SH-SY5Y (cell line): ENCODE results near the gene SCYL2.

Experiments
- GATA2 ChIP-seq: IDR thresholded peaks from 2 replicates; pipeline ENCODE4 v1.6.1; 2011; ENCODE audit warnings: mild to moderate bottlenecking, low read depth, low read length
- GATA3 ChIP-seq: IDR thresholded peaks from 2 replicates; pipeline ENCODE4 v1.6.1; 2011; ENCODE audit warnings: low read depth, mild to moderate bottlenecking, low read length, moderate library complexity

The SCYL2 gene

GRCh38 chr12:100348657-100349454, 81.9 kb downstream of the SCYL2 start:
- TF ChIP-seq GATA3 (no peak), GATA2 (no peak)

- no peak for TF ChIP-seq GATA2
- TF ChIP-seq GATA3 = no peak
Observed at GRCh38 chr12:100356644-100357223, 89.8 kb downstream of the SCYL2 start, which contains the start of gene SLC17A8. Gene SLC17A8, plus strand, starts transcription at chr12:100357074. Its CDS starts 318 bp downstream, at chr12:100357392.

- no peak for TF ChIP-seq GATA2
- no peak for TF ChIP-seq GATA3
Observed at GRCh38 chr12:100359248-100359647, 92.3 kb downstream of the SCYL2 start.

- TF ChIP-seq GATA3 (no peak), GATA2 (no peak)
Observed at GRCh38 chr12:100359822-100360221, 92.8 kb downstream of the SCYL2 start.

- no peak for TF ChIP-seq GATA2
- TF ChIP-seq GATA3 = no peak
Observed at GRCh38 chr12:100360450-100360849, 93.5 kb downstream of the SCYL2 start.

GRCh38 chr12:100364324-100364723, 97.3 kb downstream of the SCYL2 start:
- no peak for TF ChIP-seq GATA3
- no peak for TF ChIP-seq GATA2

GRCh38 chr12:100365411-100365810, 98.4 kb downstream of the SCYL2 start:
- TF ChIP-seq GATA3 (no peak), GATA2 (no peak)

GRCh38 chr12:100368066-100368465, 101.1 kb downstream of the SCYL2 start:
- no peak for TF ChIP-seq GATA2
- no peak for TF ChIP-seq GATA3

- TF ChIP-seq GATA2 (no peak), GATA3 (no peak)
Observed at GRCh38 chr12:100371146-100371545, 104.2 kb downstream of the SCYL2 start.

- TF ChIP-seq GATA3 (no peak), GATA2 (no peak)
Observed at GRCh38 chr12:100372853-100373640, 106.1 kb downstream of the SCYL2 start.

GRCh38 chr12:100375038-100375735, 108.2 kb downstream of the SCYL2 start:
- no peak for TF ChIP-seq GATA3
- no peak for TF ChIP-seq GATA2

- TF ChIP-seq GATA2 = no peak
- TF ChIP-seq GATA3 = no peak
Observed at GRCh38 chr12:100376161-100376560, 109.2 kb downstream of the SCYL2 start.

- no peak for TF ChIP-seq GATA2
- TF ChIP-seq GATA3 = no peak
Observed at GRCh38 chr12:100381379-100381778, 114.4 kb downstream of the SCYL2 start.

- TF ChIP-seq GATA3 (no peak), GATA2 (no peak)
Observed at GRCh38 chr12:100382338-100382737, 115.4 kb downstream of the SCYL2 start.
